Heart left ventricle (tissue), 16 donors: ENCODE measurements around the gene CAPZA1. TPM values are rescaled to one million over a fixed set of nuclear protein-coding genes. Genes with fewer than 3 reads are reported as not detected.

Experiments
- ATAC-seq, 4 donors: fragments of 200-7000 bp; cut with Tn5 transposase; one replicate each; pipeline ENCODE4 v1.9.1; 2020 to 2022; ENCODE audit warnings: moderate library complexity in 4 of 4, mild to moderate bottlenecking in 3 of 4, moderate number of reproducible peaks in 1 of 4
- DNase-seq, 5 donors: peaks; one replicate each; pipeline ENCODE4 v3.0.0-alpha.2; 2020
- H3K27ac ChIP-seq, 12 donors: fragments of 200-600 bp; sonication (generic) in 4 of 12; one replicate each; pipeline versions ENCODE4 v1.5.0 to v1.8.0; 2016 to 2022; ENCODE audit warnings: mild to moderate bottlenecking in 2 of 12
- H3K27me3 ChIP-seq, 9 donors: fragments of 200-600 bp; sonication (generic) in 2 of 9; one replicate each; pipeline versions ENCODE4 v1.5.1 to v1.8.0; 2016 to 2022; ENCODE audit warnings: mild to moderate bottlenecking in 3 of 9
- H3K36me3 ChIP-seq, 9 donors: fragments of 200-600 bp; sonication (generic) in 2 of 9; one replicate each; pipeline versions ENCODE4 v1.5.0 to v1.8.0; 2018 to 2022; ENCODE audit warnings: mild to moderate bottlenecking in 2 of 9
- H3K4me1 ChIP-seq, 12 donors: fragments of 200-600 bp; sonication (generic) in 4 of 12; one replicate each; pipeline versions ENCODE4 v1.5.0 to v1.8.0; 2016 to 2022; ENCODE audit warnings: mild to moderate bottlenecking in 3 of 12
- H3K4me3 ChIP-seq, 12 donors: fragments of 200-600 bp; sonication (generic) in 4 of 12; one replicate each; pipeline versions ENCODE4 v1.5.0 to v1.8.0; 2017 to 2022; ENCODE audit warnings: mild to moderate bottlenecking in 9 of 12, moderate library complexity in 4 of 12
- H3K9me3 ChIP-seq, 12 donors: fragments of 200-600 bp; sonication (generic) in 4 of 12; one replicate each; pipeline versions ENCODE4 v1.5.0 to v1.8.0; 2016 to 2022; ENCODE audit warnings: mild to moderate bottlenecking in 1 of 12
- CTCF ChIP-seq, 12 donors: fragments of 200-600 bp; sonication (generic) in 4 of 12; IDR thresholded peaks; one replicate each; pipeline versions ENCODE4 v1.5.0 to v1.8.0; 2018 to 2022; ENCODE audit warnings: antibody characterized with exemption in 12 of 12, mild to moderate bottlenecking in 5 of 12
- POLR2A ChIP-seq, 2 donors: fragments of 450-650 bp; IDR thresholded peaks; one replicate each; pipeline ENCODE4 v1.6.1; 2017; ENCODE audit warnings: antibody characterized with exemption in 2 of 2, mild to moderate bottlenecking in 2 of 2, moderate library complexity in 2 of 2
- WGBS, 4 donors: extraction: QIAGEN DNeasy Blood & Tissue Kit in 2 of 4; methylation state at CpG; one replicate each; pipeline versions ENCODE4 v1.1.5 to v1.1.7; 2013 to 2018; 5-methylcytosine and 5-hydroxymethylcytosine counted together
- intact Hi-C, 10 donors: fragments of 100-400 bp; cut with DNase I; formaldehyde crosslinking; loops; one replicate each; pipeline versions ENCODE4 v1.11.1 to v1.14.2; 2022
- polyA plus RNA-seq, 2 donors: library from polyadenylated mRNA; stranded (reverse); fragments of 200-250 nt; gene quantifications; one replicate each; pipeline ENCODE4 v1.2.3, GENCODE V29; 2013
- total RNA-seq, 9 donors: library from RNA; depleted of rRNA in 2 of 9; stranded (reverse); fragments of >200 nt in 2 of 9; fragmentation: NEBNext Ultra II Directional in 3 of 9; extraction: Animal tissue kit (Norgen Biotek cat#: 25700) in 3 of 9; gene quantifications; one replicate each; pipeline versions ENCODE4 v1.1.0 to v1.2.4, GENCODE V29; 2016 to 2023
- donor health status: ischemic (EF 13 %, LVEDD 7.1; RV severe dilation, severe dysfunction).
- donor health status: healthy with polysubstance abuse.
- donor health status: DM: no; HTN: yes; CAD: no.
- donor health status: DM: no; HTN: no; CAD: no.
- donor health status: ischemic (EF 25% LVEDD 6.9; RV normal size, moderate dysfunction).
- donor health status: ischemic (EF 25% LVEDD 5.7; RV mildly dilated, moderate dysfunction).
- donor health status: healthy.
- donor health status: DM: yes; HTN: yes; CAD: no.
- donor health status: ischemic (EF 35%, LVEDD 5.7; RV mildly dilated, moderate dysfunction).
- donor health status: nonischemic (EF 11% LVEDD 7.7; RV severe dilation, severe dysfunction).
- donor health status: DM: yes; HTN: yes; CAD: no.
- donor health status: PGD.
- donor health status: ischemic (EF 29% LVEDD 5.4; RV normal size, mild dysfunction).
- donor health status: nonischemic (EF 23%, LVEDD 6.1; RV moderate dilation, normal function).

Gene CAPZA1
- total and polyA plus RNA-seq, 11 donors: 17.0 to 98.4 (median 32.6) TPM

GRCh38 chr1:112579801-112580510 is 39.7 kb upstream of the CAPZA1 start:
- ATAC-seq (no peak), DNase-seq (no peak)
- Histone ChIP-seq H3K27ac (no peak overlapping the region), H3K4me1 (no peaks in the 10 kb centered on the region), H3K9me3 (no peaks in the 10 kb centered on the region), H3K27me3 (no peaks in the 10 kb centered on the region), H3K4me3 (no peak overlapping the region), H3K36me3 (peaks cover 0 to 100% (median 49%) of the 10 kb centered on the region in 9 donors)
- 87 to 92% (median 90%) methylated on average over 5 of the region's 5 CpGs for WGBS, 4 donors
- intact Hi-C loops: no loop called here
- TF ChIP-seq CTCF (IDR thresholded peaks at IDR 0.05) (no peak), POLR2A (IDR thresholded peaks at IDR 0.05) (no peak)

GRCh38 chr1:112581586-112582192 is 37.9 kb upstream of the CAPZA1 start:
- H3K27me3 ChIP-seq: no peaks in the 10 kb centered on the region
- H3K4me1 ChIP-seq: no peaks in the 10 kb centered on the region
- no peak for ATAC-seq
- no peaks in the 10 kb centered on the region for H3K9me3 ChIP-seq
- H3K36me3 ChIP-seq: peaks cover 0 to 88% (median 38%) of the 10 kb centered on the region in 9 donors
- no peak overlapping the region for H3K4me3 ChIP-seq
- no peak overlapping the region for H3K27ac ChIP-seq
- TF ChIP-seq POLR2A (IDR thresholded peaks at IDR 0.05): no peak
- TF ChIP-seq CTCF (IDR thresholded peaks at IDR 0.05): no peak
- DNase-seq: no peak
- intact Hi-C loops: no loop called here

- Histone ChIP-seq H3K4me1 (no peaks in the 10 kb centered on the region), H3K36me3 (peaks cover 0 to 83% (median 27%) of the 10 kb centered on the region in 9 donors), H3K9me3 (peaks cover 0 to 12% (median 0%) of the 10 kb centered on the region in 12 donors), H3K27ac (no peak overlapping the region), H3K27me3 (no peaks in the 10 kb centered on the region), H3K4me3 (no peak overlapping the region)
- TF ChIP-seq POLR2A (IDR thresholded peaks at IDR 0.05): no peak
- no peak for TF ChIP-seq CTCF (IDR thresholded peaks at IDR 0.05)
- intact Hi-C loops: no loop called here
- no peak for ATAC-seq
- no peak for DNase-seq
These were observed 36.3 kb upstream of the CAPZA1 start for GRCh38 chr1:112583366-112583765.

- Histone ChIP-seq H3K27me3 (no peaks in the 10 kb centered on the region), H3K4me1 (no peaks in the 10 kb centered on the region), H3K4me3 (no peak overlapping the region), H3K27ac (no peak overlapping the region), H3K36me3 (peaks cover 0 to 79% (median 50%) of the 10 kb centered on the region in 9 donors), H3K9me3 (peaks cover 0 to 23% (median 0%) of the 10 kb centered on the region in 12 donors)
- no peak for ATAC-seq
- intact Hi-C loops: loop anchor here in 1 of 10 donors (10.0 kb wide), 1 partner anchor 45 kb away; no protein-coding TSS in a partner anchor
- TF ChIP-seq CTCF (IDR thresholded peaks at IDR 0.05): no peak
- no peak for TF ChIP-seq POLR2A (IDR thresholded peaks at IDR 0.05)
- 80 to 85% (median 81%) methylated on average over 1 of the region's 1 CpG for WGBS, 4 donors
- no peak for DNase-seq
These were observed 29.9 kb upstream of the CAPZA1 start for GRCh38 chr1:112589766-112590165.
